HG03442 (cell line): ENCODE results near the gene AHCYL2.

Source experiments
- ATAC-seq: cut with Tn5 transposase; IDR thresholded peaks from one replicate; pipeline ENCODE4 v1.9.1; 2021; ENCODE audit warnings: mild to moderate bottlenecking, moderate library complexity; ENCODE audit not compliant: unreplicated experiment

The AHCYL2 gene

DNA sequence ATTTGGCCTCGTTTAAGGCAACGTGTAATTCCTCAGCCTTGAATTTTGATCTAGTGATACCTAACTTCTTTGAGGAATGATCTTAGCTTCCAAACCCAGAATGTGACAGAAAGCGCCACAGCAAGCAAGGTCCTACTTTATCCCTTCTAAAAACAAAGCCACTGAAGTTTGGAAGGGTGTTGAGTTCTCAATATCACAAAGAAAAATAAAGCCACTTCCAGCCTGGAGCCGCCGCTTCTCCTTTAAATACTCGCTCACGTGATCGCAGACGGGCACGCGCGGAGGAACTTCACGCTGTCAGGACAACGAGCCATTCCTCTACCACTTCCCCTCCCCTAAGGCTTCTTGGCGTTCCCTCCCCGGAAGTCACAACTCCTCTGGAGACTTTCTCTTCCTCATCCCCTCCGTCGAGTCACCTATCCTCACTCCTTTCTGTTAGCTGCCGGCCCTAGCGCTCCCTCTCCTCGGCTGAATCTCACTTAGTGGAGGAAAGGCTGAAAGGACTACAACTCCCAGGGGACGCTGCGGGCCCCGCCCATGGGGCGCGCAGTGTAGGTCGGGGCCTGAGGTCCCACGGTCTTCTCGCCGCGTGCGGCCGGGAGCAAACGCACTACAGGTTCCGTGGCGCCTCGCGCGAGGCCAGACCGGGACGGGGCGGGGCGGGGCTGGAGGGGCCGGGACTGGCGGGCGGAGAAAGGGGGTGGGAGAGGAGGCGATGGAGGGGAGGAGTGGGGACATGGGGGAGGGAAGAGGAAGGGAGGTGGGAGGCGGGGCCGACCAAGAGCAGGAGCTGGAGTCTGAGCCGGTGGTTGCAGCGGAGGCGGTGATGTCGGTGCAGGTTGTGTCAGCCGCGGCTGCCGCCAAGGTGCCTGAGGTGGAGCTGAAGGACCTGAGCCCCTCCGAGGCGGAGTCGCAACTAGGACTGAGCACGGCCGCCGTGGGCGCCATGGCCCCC lies at the start of gene AHCYL2:
Gene AHCYL2, plus strand, starts transcription at position 780 of the 955 bp plus-strand sequence.
- peak; percentile 87 for ATAC-seq

- ATAC-seq: no peak
Observed at GRCh38 chr7:129176916-129177710, 47.7 kb upstream of the AHCYL2 start.

DNA sequence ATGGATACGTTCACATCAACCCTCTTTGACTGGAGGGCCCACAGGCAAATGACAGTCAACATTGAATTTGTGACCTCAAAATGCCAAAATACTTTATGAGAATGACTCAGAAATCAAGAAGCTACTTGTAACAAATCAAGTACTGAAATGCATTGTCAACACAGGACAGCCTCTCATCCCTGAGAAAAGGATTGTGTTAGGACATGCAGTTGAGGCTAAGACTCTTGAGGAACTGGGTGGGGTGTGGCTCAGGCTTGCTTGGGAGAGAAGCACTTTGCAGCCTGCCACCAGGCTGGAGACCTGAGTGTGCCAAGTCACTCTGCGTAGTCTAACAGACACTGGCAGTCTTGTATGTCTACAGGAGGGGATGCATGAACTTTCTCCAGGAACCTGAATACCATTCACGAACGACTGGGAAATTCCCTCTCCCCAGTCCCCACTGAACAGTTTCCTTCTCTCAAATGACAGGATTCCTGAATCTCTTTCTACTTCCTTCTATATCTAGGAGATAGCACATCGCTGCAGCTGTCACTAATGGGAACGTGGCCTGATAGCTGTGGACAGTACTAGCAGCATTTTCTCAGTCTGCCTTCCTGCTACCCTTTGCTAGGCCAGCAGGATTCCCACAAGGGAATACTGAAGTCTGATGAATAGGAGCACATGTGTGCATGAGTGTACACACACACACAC lies 39.7 kb upstream of the AHCYL2 start:
- ATAC-seq: no peak

DNA sequence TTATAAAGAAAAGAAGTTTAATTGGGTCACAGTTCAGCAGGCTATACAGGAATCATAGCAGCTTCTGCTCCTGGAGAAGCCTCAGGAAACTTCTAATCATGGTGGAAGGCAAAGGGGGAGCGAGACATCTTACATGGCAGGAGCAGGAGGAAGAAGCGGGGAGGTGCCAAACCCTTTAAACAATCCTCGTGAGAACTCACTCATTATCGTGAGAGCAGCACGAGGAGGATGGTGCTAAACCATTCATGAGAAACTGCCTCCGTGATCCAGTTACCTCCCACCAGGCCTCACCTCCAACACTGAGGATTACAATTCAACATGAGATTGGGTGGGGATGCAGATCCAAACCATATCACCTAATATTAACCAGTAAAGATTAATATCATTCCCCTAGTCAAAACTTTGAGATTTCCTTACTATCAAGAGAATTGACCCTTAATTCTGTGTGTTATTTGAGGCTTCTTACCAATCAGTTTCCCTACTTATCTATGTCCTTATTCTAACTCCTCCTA lies 38.0 kb upstream of the AHCYL2 start:
- ATAC-seq: no peak

GRCh38 chr7:129187681-129188371 lies 37.0 kb upstream of the AHCYL2 start:
- ATAC-seq: no peak

- no peak for ATAC-seq
Observed at GRCh38 chr7:129188372-129188891, 36.4 kb upstream of the AHCYL2 start, which contains the start of gene SMO. SMO (plus strand) TSS chr7:129188633; CDS start chr7:129189152, 519 bp downstream.

GRCh38 chr7:129188892-129189660 lies 35.8 kb upstream of the AHCYL2 start:
- ATAC-seq: no peak

DNA sequence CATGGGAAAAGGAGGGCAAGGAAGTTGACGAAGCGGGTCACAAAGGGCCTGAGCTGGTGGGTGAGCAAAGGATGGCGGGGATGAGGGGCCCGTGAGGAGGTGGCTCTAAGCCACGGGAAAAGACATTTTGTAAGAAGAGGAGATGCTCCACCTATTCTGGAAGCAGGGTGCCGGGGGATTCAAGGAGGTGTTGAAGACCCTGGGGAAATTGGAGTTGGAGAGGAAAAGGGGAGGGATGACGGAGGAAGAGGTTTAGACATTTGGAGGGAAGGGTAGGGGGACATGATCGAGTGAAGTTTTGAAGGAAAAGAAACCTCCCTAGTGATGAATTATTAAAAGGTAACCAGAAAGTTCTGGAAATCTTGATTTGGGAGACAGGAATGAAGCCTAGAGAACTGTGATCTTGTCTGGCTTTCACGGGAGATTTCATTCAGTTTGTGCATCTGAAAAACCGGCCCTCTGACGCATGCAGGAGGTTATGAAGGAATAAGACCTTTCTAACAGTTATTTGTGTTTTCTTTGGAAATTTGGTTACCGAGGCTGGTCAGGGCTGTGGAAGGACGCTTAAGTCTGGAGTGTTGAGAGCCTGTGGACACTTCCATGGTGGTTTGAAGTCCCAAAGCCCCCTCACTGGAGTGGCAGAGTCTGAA lies 35.0 kb upstream of the AHCYL2 start:
- ATAC-seq: no peak

DNA sequence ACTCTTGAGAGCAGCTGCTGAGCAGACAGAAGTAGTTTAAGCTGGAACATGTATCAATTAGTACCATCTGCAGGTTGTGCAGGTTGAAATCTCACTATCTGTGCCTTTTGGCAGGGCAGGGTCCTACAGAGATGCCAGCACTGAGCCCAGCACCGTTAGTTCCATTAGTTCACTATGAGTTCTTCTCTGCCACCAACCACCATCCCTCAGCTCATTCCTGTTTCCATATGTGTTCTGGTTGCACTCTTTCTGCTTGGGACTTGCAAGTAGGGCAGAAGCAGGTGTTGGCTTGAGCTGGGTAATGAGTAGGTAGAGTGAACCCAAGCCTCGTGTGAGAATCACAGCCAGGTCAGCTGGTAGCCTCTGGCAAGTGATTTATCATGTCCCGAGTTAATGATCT lies 33.6 kb upstream of the AHCYL2 start:
- ATAC-seq: no peak

- no peak for ATAC-seq
Observed at GRCh38 chr7:129193892-129194291, 30.9 kb upstream of the AHCYL2 start.

DNA sequence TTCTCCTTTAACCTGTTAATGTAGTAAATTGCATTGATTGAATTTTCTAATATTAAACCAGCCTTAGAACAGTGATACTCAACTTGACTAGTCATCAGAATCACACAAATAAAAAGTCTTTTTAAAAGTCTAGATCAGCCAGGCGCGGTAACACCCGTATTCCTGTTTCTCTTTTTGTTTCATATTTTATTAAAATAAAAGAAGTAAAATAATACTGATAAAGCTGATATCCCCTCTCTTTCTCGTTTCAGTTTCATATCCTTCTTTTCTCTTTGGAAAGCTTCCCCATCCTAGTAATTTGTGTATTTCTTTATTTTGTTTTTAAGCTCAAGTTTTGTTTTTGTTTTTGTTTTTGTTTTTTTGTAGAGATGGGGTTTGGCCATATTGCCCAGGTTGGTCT lies 27.1 kb upstream of the AHCYL2 start:
- ATAC-seq: no peak

GRCh38 chr7:129199406-129199805 lies 25.4 kb upstream of the AHCYL2 start:
- ATAC-seq: no peak

GRCh38 chr7:129202058-129202777 lies 22.6 kb upstream of the AHCYL2 start:
- ATAC-seq: no peak

DNA sequence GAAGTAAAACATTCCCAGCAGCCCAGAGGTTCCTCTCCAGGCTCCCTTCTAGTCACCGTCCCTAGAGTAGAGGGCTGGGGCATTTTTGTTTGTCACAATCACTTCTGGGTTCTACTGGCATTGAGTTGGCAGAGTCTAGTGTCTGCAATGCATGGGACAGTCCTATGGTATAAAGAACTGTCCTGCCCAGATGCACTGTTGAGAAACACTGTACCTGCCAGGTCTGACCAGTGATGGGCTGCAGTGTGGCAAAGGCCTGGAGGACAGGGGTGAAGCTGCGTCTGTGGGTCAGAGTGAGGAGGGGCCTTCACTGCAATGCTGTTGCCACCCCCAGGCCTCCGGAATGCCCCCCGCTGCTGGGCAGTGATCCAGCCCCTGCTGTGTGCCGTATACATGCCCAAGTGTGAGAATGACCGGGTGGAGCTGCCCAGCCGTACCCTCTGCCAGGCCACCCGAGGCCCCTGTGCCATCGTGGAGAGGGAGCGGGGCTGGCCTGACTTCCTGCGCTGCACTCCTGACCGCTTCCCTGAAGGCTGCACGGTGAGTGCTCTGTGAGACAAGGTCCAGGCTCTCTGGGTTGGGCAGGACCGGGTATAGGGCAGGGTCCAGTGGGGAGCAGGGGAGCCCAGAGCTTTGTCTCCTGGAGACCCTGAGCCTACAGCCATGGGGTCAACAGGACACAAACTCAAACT lies 21.6 kb upstream of the AHCYL2 start:
- ATAC-seq: no peak

GRCh38 chr7:129205126-129205818 lies 19.6 kb upstream of the AHCYL2 start:
- ATAC-seq: no peak

GRCh38 chr7:129205987-129206785 lies 18.6 kb upstream of the AHCYL2 start:
- ATAC-seq: no peak
